Mesodermal cell (in vitro differentiated cells): ENCODE measurements around the gene COQ5.

Experiments
- H3K27ac ChIP-seq: 2 replicates; pipeline ENCODE4 v1.7.0; 2013; ENCODE audit warnings: mild to moderate bottlenecking, low read depth, low read length, moderate library complexity; ENCODE audit not compliant: severe bottlenecking
- H3K36me3 ChIP-seq: 2 replicates; pipeline ENCODE4 v1.7.1; 2013; ENCODE audit warnings: mild to moderate bottlenecking, low read length, moderate library complexity; ENCODE audit not compliant: control insufficient read depth, insufficient read depth
- H3K4me1 ChIP-seq: one replicate; pipeline ENCODE4 v1.7.1; 2013; ENCODE audit warnings: mild to moderate bottlenecking, low read length; ENCODE audit not compliant: insufficient read depth, control insufficient read depth, poor library complexity, severe bottlenecking
- H3K4me3 ChIP-seq: 2 replicates; pipeline ENCODE4 v1.7.0; 2013; ENCODE audit warnings: low read length, control low read depth, mild to moderate bottlenecking; ENCODE audit not compliant: insufficient read depth, poor library complexity, severe bottlenecking; ENCODE audit errors: extremely low read depth
- H3K9me3 ChIP-seq: 2 replicates; pipeline ENCODE4 v1.7.1; 2013; ENCODE audit warnings: mild to moderate bottlenecking, low read length, moderate library complexity; ENCODE audit not compliant: control insufficient read depth
- WGBS, 2 experiments: methylation state at CpG; one replicate each; pipeline ENCODE4 v1.1.5; 2013; ENCODE audit warnings: missing lambda C conversion rate in 2 of 2; ENCODE audit not compliant: insufficient coverage in 2 of 2; 5-methylcytosine and 5-hydroxymethylcytosine counted together

The COQ5 gene

DNA sequence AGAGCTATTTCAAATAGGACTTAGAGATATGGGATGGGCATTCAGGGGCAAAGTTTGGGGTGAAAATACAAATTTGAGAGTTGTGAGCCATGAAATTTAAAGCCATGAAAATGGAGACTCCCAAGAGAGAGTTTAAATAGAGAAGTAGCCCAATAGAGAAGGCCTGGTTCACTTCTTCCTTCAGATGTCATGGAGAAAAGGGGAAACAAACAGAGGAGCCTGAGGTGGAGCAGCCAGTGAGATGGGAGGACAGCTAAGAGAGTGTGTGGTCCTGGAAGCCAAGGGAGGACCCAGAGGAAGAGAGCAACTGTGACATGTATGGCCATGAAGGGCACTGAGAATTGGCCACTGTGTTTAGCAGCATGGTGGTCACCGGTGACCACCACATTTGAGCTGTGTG lies 45.3 kb downstream of the COQ5 start:
- Histone ChIP-seq H3K27ac (no peak overlapping the region), H3K4me1 (peaks cover 4% of the 10 kb centered on the region), H3K36me3 (no peaks in the 10 kb centered on the region), H3K4me3 (no peak overlapping the region), H3K9me3 (no peaks in the 10 kb centered on the region)
- 87 to 89% methylated on average over 1 of the region's 1 CpG for WGBS, 2 experiments

DNA sequence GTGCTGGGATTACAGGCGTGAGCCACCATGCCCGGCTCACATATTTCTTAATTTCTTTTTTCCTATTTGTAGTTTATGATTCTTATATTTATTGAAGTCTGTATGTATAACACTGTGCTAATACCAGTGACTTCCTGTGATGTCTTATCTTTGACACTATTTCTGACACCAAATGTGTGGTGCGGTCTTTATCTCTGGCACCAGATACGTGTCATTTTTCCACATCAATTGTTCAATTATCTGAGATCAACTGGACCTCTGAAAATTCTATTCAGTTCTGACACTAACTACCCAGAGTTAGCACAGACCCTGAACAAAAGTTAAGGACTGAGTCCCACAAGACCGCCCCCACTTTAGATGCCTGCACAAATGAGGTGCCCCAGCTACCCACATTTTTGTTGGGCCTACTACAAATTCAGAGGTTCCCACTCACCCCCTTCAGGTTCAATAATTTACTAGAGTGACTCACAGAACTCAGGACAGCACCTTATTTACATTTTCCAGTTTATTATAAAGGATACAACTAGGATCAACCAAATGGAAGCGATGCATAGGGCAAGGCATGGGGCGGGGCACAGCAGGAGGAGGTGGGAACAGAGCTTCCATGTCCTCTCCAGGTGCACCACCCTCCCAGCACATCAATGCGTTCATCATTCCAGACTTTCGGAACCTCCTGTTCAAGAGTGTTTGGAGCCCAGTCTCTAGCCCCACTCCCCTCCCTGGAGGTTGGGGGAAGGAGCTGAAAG lies 47.8 kb downstream of the COQ5 start:
- Histone ChIP-seq H3K4me1 (no peaks in the 10 kb centered on the region), H3K27ac (no peak overlapping the region), H3K36me3 (no peaks in the 10 kb centered on the region), H3K9me3 (no peaks in the 10 kb centered on the region), H3K4me3 (no peak overlapping the region)
- WGBS, 2 experiments, result 96 to 99% methylated on average over 5 of the region's 9 CpGs

DNA sequence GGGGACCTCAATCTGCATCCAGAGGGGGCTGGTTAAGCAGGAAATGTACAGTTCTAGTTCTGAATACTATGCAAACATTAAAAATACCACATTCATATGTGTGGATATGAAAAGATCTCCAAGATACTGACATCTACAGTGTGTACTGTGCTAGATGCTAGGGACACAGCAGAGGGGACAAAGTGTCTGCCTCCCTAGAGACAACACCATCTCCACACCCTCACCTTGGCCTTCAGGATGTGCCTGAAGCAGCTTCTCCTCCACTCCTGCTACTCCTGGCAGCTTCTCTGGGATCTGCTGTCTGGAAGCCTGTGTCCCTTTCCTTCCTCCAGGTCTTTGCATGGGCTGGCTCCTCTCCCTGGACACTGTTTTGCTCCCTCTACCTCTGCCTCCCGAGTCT lies 48.7 kb downstream of the COQ5 start:
- 83 to 100% methylated on average over 1 of the region's 1 CpG for WGBS, 2 experiments
- peaks cover 1% of the 10 kb centered on the region for H3K4me1 ChIP-seq

DNA sequence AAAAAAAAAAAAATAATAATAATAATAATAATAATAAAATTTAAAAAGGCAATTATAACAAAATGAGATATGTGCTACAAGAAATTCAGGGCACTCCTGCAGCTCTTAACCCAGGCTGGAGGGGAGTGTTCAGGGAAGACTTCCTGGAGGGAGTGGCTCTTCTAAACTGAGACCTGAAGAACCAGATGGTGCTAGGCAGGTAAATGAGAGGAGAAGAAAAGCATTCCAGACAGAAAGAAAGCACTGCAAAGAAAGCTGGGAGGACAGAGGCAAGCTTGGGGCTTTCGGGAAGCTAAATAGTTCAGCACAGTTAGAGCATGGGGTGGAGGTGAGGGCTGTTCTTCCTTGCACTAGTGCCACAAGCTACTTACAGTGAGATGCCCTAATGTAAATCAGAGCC lies 49.5 kb downstream of the COQ5 start:
- no peak overlapping the region for H3K27ac ChIP-seq
- H3K4me3 ChIP-seq, result no peak overlapping the region
- H3K36me3 ChIP-seq, result no peaks in the 10 kb centered on the region
- 83 to 89% methylated on average over 1 of the region's 1 CpG for WGBS, 2 experiments
- peaks cover 9% of the 10 kb centered on the region for H3K4me1 ChIP-seq
- H3K9me3 ChIP-seq, result no peaks in the 10 kb centered on the region

More for the DNA sequence above, 48.7 kb downstream of the COQ5 start:
- Histone ChIP-seq H3K4me3 (no peak overlapping the region), H3K9me3 (no peaks in the 10 kb centered on the region), H3K27ac (no peak overlapping the region), H3K36me3 (no peaks in the 10 kb centered on the region)

DNA sequence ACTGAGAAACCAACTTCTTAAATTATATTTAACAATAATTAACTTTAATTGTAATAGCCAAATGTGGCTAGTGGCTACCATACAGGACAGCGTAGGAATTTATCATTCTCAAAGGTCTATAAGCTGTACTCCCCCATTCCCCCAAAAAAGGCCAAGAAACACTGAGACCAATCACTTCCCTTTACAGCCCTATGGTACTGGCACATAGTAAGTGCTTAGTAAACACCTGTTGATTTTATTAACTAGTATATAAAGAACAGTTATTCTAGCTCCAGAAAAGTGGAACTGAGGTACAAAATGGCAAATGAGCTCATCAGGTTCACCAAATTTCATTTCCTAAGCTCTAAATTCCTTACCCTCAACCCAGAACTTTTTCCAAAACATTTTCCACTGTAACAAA lies 53.3 kb downstream of the COQ5 start:
- H3K4me1 ChIP-seq, result peaks cover 9% of the 10 kb centered on the region
- no CpG with 5 or more reads among the region's 1 CpG for WGBS, 2 experiments
- H3K36me3 ChIP-seq, result no peaks in the 10 kb centered on the region
- no peaks in the 10 kb centered on the region for H3K9me3 ChIP-seq
- no peak overlapping the region for H3K27ac ChIP-seq
- no peak overlapping the region for H3K4me3 ChIP-seq

DNA sequence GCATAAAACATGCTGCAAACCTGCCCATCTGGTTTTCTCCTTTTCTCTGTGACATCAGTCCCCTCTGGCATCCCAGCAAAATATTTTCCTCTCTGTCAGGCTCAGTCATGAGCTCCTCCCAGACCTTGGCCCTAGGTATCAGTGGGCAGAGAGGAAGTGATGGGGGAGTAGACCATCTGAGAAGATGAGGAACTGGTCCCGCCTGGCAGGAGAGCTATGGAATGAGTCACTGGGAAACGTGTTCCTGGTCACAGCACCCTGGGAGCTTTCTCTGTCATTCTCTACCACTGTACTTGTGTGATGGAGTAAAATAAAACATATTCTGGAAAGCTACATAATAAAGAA lies 54.4 kb downstream of the COQ5 start:
- Histone ChIP-seq H3K27ac (no peak overlapping the region), H3K4me1 (peaks cover 12% of the 10 kb centered on the region), H3K36me3 (no peaks in the 10 kb centered on the region), H3K4me3 (no peak overlapping the region), H3K9me3 (no peaks in the 10 kb centered on the region)
- no CpG with 5 or more reads among the region's 2 CpGs for WGBS, 2 experiments

DNA sequence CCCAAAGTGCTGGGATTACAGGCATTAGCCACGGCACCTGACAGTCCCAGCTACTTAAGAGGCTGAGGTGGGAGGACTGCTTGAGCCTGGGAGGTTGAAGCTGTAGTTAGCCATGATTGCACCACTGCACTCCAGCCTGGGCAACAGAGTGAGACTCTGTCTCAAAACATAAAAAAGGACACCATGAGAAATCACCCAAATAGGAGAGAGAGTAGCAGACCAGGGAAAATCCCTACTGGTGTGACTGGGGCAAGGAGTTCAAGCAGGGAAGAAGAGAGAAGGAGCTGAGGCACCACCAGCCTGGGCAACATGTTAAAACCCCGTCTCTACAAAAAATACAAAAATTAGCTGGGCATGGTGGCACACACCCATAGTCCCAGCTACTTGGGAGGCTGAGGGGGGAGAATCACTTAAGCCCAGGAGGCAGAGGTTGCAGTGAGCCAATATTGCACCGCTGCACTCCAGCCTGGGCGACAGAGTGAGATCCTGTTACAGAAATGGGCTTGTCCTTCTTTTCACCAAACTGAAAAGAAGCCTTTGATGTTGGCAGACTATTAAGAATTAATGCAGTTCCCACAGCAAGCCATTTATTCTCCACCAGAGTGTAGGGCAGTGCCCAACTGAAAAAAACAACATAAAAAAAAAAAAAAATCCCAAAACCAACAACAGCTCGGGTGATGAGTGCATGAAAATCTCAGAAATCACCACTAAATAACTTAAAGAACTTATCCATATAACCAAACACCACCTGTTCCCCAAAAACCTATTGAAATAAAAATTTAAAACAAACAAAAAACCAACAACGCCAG lies 54.9 kb downstream of the COQ5 start:
- 90 to 91% methylated on average over 3 to 6 of the region's 6 CpGs for WGBS, 2 experiments
- no peak overlapping the region for H3K27ac ChIP-seq
- no peaks in the 10 kb centered on the region for H3K36me3 ChIP-seq
- H3K4me1 ChIP-seq, result peaks cover 12% of the 10 kb centered on the region
- no peak overlapping the region for H3K4me3 ChIP-seq
- H3K9me3 ChIP-seq, result no peaks in the 10 kb centered on the region

DNA sequence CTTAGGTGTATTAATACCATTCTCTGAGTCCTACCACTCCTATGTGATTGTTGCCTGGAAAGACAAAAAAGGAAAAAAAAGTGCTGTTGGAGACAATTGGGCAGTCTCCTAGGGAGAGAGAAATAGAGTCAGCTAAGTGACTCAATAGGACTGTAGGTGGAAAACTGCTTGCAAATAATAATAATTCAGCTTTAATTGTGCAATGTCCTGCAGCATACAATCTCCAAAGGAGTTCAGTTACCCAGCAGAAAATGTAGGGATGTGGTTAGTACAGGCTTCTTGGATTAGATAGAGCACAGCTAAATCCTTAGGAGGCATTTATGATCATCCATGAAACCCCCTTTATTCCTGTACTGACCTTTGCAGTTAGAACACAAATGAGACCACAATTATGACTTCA lies 56.4 kb downstream of the COQ5 start:
- Histone ChIP-seq H3K27ac (no peak overlapping the region), H3K9me3 (no peaks in the 10 kb centered on the region), H3K4me3 (no peak overlapping the region), H3K4me1 (peaks cover 12% of the 10 kb centered on the region), H3K36me3 (peaks cover 6% of the 10 kb centered on the region)

DNA sequence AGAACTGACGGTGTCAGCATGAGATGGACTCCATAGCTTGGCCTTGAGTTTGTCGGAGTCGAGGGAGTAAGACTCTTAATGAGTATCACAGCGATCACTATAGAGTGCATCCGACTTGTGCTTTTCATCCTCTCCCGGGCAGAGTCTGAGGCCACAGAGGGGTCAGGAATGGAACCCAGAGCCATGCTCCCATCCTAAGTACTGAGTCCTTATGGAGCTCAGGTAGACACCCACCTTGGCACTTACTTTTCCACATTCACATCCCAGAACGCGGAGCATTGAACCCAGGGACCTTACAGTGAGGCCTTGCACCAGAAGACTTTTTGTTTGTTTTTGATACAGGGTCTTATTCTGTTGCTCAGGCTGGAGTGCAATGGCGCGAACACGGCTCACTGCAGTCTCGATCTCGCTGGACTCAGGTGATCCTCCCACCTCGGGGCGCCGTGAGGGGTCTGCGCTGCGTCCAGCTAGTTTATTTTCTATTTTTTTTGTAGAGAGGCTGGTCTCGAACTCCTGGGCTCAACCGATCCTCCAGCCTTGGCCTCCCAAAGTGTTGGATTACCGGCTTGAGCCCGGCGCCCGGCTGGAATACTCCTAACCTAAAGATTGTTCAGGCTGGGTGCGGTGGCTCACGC lies 58.7 kb downstream of the COQ5 start:
- 68% methylated on average over 24 of the region's 26 CpGs for WGBS, 2 experiments
- H3K27ac ChIP-seq, result no peak overlapping the region
- peak overlapping the region; percentile 87 for H3K4me3 ChIP-seq
- H3K36me3 ChIP-seq, result peaks cover 29% of the 10 kb centered on the region
- no peaks in the 10 kb centered on the region for H3K9me3 ChIP-seq
- peaks cover 17% of the 10 kb centered on the region for H3K4me1 ChIP-seq

DNA sequence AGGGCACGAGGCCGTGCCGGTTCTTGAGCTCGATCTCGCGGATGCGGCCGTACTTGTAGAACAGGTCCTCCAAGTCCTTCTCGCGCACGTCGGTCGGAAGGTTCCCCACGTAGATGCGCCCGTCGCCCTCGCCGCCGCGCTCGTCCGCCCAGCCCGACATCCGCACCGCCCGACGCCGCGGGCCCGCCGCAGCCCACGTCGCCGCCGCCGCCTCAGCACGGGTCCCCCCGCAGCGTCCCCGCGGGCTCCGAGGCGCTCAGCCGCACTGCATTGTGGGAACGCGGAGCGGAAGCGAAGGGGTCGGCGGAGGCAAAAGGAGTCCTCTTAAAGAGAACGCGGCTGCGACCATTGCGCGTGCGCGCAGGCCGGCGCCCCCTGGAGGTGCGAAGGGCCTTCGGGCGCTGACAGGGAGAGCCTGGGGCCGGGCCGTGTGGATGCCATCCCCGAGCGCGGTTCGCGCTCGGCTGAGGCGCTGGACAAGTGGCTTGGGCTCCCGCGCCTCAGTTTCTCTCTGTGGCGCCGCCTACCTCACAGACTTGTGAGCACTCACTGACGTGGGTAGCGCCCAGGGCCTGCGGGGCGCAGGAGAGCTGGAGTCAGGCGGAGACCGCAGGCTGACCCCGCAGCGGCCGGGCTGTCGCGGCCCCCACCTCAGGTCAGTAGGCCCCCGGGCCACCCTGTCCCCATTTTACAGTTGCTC lies 59.4 kb downstream of the COQ5 start, which contains the start of gene SRSF9:
TSS of gene SRSF9 (minus strand) at position 299 of the 700 bp plus-strand sequence. CDS start at position 160, 139 bp downstream.
- peak within 1 kb of the TSS; percentile 88 for H3K27ac ChIP-seq
- peak within 1 kb of the TSS; percentile 87 for H3K4me3 ChIP-seq
- H3K36me3 ChIP-seq, result peaks cover 35% of the 10 kb centered on the region
- H3K4me1 ChIP-seq, result peaks cover 10% of the 10 kb centered on the region
- WGBS, 2 experiments, result 0 to 1% methylated on average over 58 to 76 of the region's 88 CpGs
- H3K9me3 ChIP-seq, result no peaks in the 10 kb centered on the region
